Neural progenitor cell (in vitro differentiated cells): ENCODE measurements around the gene PSD.

Experiments
- CTCF ChIP-seq: fragments of 200-600 bp; sonication (generic); IDR thresholded peaks from 2 replicates; pipeline ENCODE4 v1.5.1; 2017; ENCODE audit warnings: antibody characterized with exemption, mild to moderate bottlenecking
- EZH2 ChIP-seq: fragments of 200-600 bp; sonication (generic); IDR thresholded peaks from 2 replicates; pipeline ENCODE4 v1.6.1; 2017; ENCODE audit warnings: antibody characterized with exemption, mild to moderate bottlenecking, moderate library complexity
- EZH2phosphoT487 ChIP-seq: fragments of 200-600 bp; sonication (generic); IDR thresholded peaks from 2 replicates; pipeline ENCODE4 v1.6.1; 2017; ENCODE audit warnings: antibody characterized with exemption

DNA sequence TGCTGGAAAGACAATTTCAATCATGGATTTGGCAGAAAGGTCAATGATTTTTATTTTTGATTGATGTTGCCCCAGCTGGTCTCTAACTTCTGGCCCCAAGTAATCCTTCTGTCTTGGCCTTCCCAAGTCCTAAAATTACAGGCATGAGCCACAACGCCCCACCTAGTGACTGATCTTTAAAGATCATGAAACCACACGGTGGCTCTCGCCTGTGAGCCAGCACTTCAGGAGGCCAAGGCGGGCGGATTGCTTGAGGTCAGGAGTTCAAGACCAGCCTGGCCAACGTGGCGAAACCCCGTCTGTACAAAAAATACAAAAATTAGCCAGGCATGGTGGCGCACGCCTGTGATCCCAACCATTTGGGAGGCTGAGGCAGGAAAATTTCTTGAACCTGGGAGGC, 45.4 kb upstream of the PSD start:
- no peak for TF ChIP-seq EZH2phosphoT487
- TF ChIP-seq EZH2: no peak
- no peak for TF ChIP-seq CTCF
